GM12891 (cell line): Measurements from ENCODE around the gene LOXHD1.

Experiments
- DNase-seq: peaks from one replicate; pipeline ENCODE4 v3.0.0; 2011; ENCODE audit warnings: low spot score; ENCODE audit not compliant: insufficient read length
- FAIRE-seq: peaks from 2 replicates; lab custom pipeline; 2011; peaks lifted over from hg19 to GRCh38; lab: Jason Lieb, UNC
- PAX5 ChIP-seq: IDR thresholded peaks from 2 replicates; pipeline ENCODE4 v1.6.1; 2011; ENCODE audit warnings: low read length, moderate library complexity, mild to moderate bottlenecking; ENCODE audit not compliant: insufficient read depth, severe bottlenecking
- POLR2A ChIP-seq: IDR thresholded peaks from 2 replicates; pipeline ENCODE4 v1.6.1; 2011; ENCODE audit warnings: low read depth, low read length, control low read depth
- POLR2AphosphoS5 ChIP-seq: IDR thresholded peaks from 2 replicates; pipeline ENCODE4 v1.6.1; 2011; ENCODE audit warnings: low read depth, low read length, control low read depth
- POU2F2 ChIP-seq: IDR thresholded peaks from 2 replicates; pipeline ENCODE4 v1.6.1; 2011; ENCODE audit warnings: low read depth, mild to moderate bottlenecking, control low read depth, low read length, moderate library complexity
- SPI1 ChIP-seq: IDR thresholded peaks from 2 replicates; pipeline ENCODE4 v1.6.1; 2011; ENCODE audit warnings: low read depth, low read length, control low read depth
- TAF1 ChIP-seq: IDR thresholded peaks from 2 replicates; pipeline ENCODE4 v1.6.1; 2011; ENCODE audit warnings: low read depth, low read length, control low read depth

LOXHD1 gene

GRCh38 chr18:46693996-46694395, 37.0 kb upstream of the LOXHD1 start:
- FAIRE-seq (no peak), DNase-seq (no peak)
- TF ChIP-seq POU2F2, result no peak
- no peak for TF ChIP-seq POLR2A
- no peak for TF ChIP-seq POLR2AphosphoS5
- no peak for TF ChIP-seq PAX5
- no peak for TF ChIP-seq SPI1
- TF ChIP-seq TAF1, result no peak

GRCh38 chr18:46688853-46689525, 32.0 kb upstream of the LOXHD1 start:
- TF ChIP-seq POU2F2 (no peak), PAX5 (no peak), SPI1 (no peak), TAF1 (no peak), POLR2AphosphoS5 (no peak), POLR2A (no peak)
- DNase-seq, result no peak
- no peak for FAIRE-seq

- FAIRE-seq (no peak), DNase-seq (no peak)
- TF ChIP-seq POLR2A (no peak), POU2F2 (no peak), SPI1 (no peak)
These were observed 29.2 kb upstream of the LOXHD1 start for GRCh38 chr18:46686186-46686585.

GRCh38 chr18:46683252-46683651, 26.2 kb upstream of the LOXHD1 start:
- no peak for DNase-seq

GRCh38 chr18:46680784-46681695, 24.0 kb upstream of the LOXHD1 start:
- no peak for TF ChIP-seq POU2F2
- TF ChIP-seq TAF1, result no peak
- TF ChIP-seq POLR2AphosphoS5, result no peak
- TF ChIP-seq POLR2A, result no peak
- TF ChIP-seq PAX5, result no peak
- TF ChIP-seq SPI1, result no peak
- no peak for FAIRE-seq
- no peak for DNase-seq

More at GRCh38 chr18:46683252-46683651, 26.2 kb upstream of the LOXHD1 start:
- TF ChIP-seq POU2F2 (no peak), POLR2AphosphoS5 (no peak), SPI1 (no peak), TAF1 (no peak), PAX5 (no peak), POLR2A (no peak)
- FAIRE-seq, result no peak

GRCh38 chr18:46679846-46680598, 23.0 kb upstream of the LOXHD1 start:
- TF ChIP-seq SPI1 (no peak), POU2F2 (no peak), POLR2A (no peak), TAF1 (no peak), POLR2AphosphoS5 (no peak), PAX5 (no peak)
- FAIRE-seq, result no peak
- no peak for DNase-seq

- no peak for FAIRE-seq
- DNase-seq, result no peak
- TF ChIP-seq SPI1 (peak; percentile 14; the same call in 1 of the 2 replicates), POLR2A (no peak)
These were observed 21.9 kb upstream of the LOXHD1 start for GRCh38 chr18:46678785-46679399.

- no peak for DNase-seq
- TF ChIP-seq POLR2A, result no peak
- no peak for TF ChIP-seq POU2F2
- no peak for TF ChIP-seq POLR2AphosphoS5
- no peak for TF ChIP-seq PAX5
- TF ChIP-seq TAF1, result no peak
- TF ChIP-seq SPI1, result no peak
- FAIRE-seq, result no peak
These were observed 21.0 kb upstream of the LOXHD1 start for GRCh38 chr18:46678041-46678440.

- DNase-seq, result no peak
- TF ChIP-seq PAX5 (no peak), POU2F2 (no peak), TAF1 (no peak), POLR2A (no peak), SPI1 (no peak), POLR2AphosphoS5 (no peak)
- FAIRE-seq, result no peak
These were observed 20.6 kb upstream of the LOXHD1 start for GRCh38 chr18:46677611-46678010.
